ENCODE data around the gene CDH23. TPM values are rescaled to one million over a fixed set of nuclear protein-coding genes. Genes with fewer than 3 reads are reported as not detected.

The CDH23 gene
- total and polyA plus RNA-seq, 2 donors (not counting 1 experiment from before 2014, with no cell fraction given): 0.37 to 0.89 TPM

GRCh38 chr10:71444284-71445054 is 47.7 kb downstream of the CDH23 start:
- no peaks in the 10 kb centered on the region for H3K36me3 ChIP-seq (replicated peaks in 1 of 2; ENCODE audit: control extremely low read depth in 1 of 2, control insufficient read depth in 1 of 2, extremely low read depth in 1 of 2, insufficient read depth in 2 of 2, low read length in 1 of 2)
- Mint-ChIP-seq H3K4me3 (no peak overlapping the region), H3K27me3 (no peaks in the 10 kb centered on the region), H3K27ac (no peak overlapping the region), H3K9me3 (ENCODE audit: insufficient read depth) (no peaks in the 10 kb centered on the region), H3K4me1 (no peaks in the 10 kb centered on the region)
- no peaks in the 10 kb centered on the region for H3K27me3 ChIP-seq (replicated peaks in 1 of 4; ENCODE audit: control extremely low read depth in 1 of 4, control insufficient read depth in 3 of 4, insufficient read depth in 4 of 4, low read length in 3 of 4)
- DNase-seq: no peak
- no peak for TF ChIP-seq EZH2 (IDR thresholded peaks at IDR 0.05; ENCODE audit: borderline replicate concordance, insufficient read depth, low read depth, low read length, poor library complexity, severe bottlenecking)
- no peak for TF ChIP-seq CTCF (IDR thresholded peaks at IDR 0.05)
- 80% methylated on average over 4 of the region's 4 CpGs for WGBS (ENCODE audit: insufficient coverage)
- H3K79me2 ChIP-seq (ENCODE audit: control insufficient read depth, insufficient read depth, low read length): no peaks in the 10 kb centered on the region
- H3K9me3 ChIP-seq (ENCODE audit: control extremely low read depth in 1 of 3, control insufficient read depth in 2 of 3, insufficient read depth in 1 of 3, low read length in 2 of 3): no peaks in the 10 kb centered on the region
- intact Hi-C loops (cut with micrococcal nuclease): no loop called here
- POLR2A ChIA-PET: interaction anchor here (0.6 kb wide), 1 partner anchor 367 kb away, joined by 7 read pairs; no protein-coding TSS in a partner anchor
- no peak for ATAC-seq (ENCODE audit: low read depth)
- H3K4me3 ChIP-seq (ENCODE audit: control extremely low read depth in 1 of 5, extremely low read depth in 1 of 5, insufficient read depth in 1 of 5, low read depth in 2 of 5, low read length in 4 of 5): no peak overlapping the region
- H2AFZ ChIP-seq (ENCODE audit: insufficient read depth, low read depth, low read length, poor library complexity, severe bottlenecking): no peak overlapping the region
- no peaks in the 10 kb centered on the region for H3K4me1 ChIP-seq (ENCODE audit: control insufficient read depth in 2 of 2, insufficient read depth in 2 of 2, low read length in 2 of 2)
- H4K20me1 ChIP-seq (ENCODE audit: control insufficient read depth, insufficient read depth, low read length, poor library complexity, severe bottlenecking): no peaks in the 10 kb centered on the region
- CTCF ChIA-PET: no interaction called here
- no peak overlapping the region for H3K4me2 ChIP-seq (replicated peaks; ENCODE audit: low read depth, low read length, poor library complexity, severe bottlenecking)
- no peak overlapping the region for H3K9ac ChIP-seq (ENCODE audit: low read length)
- no peak overlapping the region for H3K27ac ChIP-seq (ENCODE audit: low read length in 2 of 2)

DNA sequence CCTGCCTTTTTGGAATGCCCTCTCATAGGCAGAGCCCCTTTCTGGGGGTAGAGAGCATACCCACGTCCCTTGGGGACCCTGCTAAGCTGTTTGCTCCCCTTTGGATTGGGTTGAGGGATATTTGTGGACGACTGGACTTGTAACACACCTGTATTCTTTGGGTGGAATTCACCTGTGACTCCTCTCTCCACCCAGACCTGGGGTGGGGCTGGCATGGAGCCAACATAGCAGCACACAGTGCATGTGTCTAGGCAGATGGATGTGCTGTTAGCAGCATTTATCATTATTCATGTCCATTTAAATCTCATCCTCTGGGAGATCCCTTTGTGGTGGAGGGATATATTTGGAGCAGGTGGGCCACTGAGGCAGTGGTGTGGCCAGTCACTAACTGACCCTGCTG is 51.0 kb downstream of the CDH23 start:
- ChIA-PET CTCF (no interaction called here), POLR2A (no interaction called here)
- Mint-ChIP-seq H3K27ac (no peak overlapping the region), H3K9me3 (ENCODE audit: insufficient read depth) (no peaks in the 10 kb centered on the region), H3K27me3 (no peaks in the 10 kb centered on the region), H3K4me3 (no peak overlapping the region), H3K4me1 (no peaks in the 10 kb centered on the region)
- Histone ChIP-seq H3K27me3 (replicated peaks in 1 of 4; ENCODE audit: control extremely low read depth in 1 of 4, control insufficient read depth in 3 of 4, insufficient read depth in 4 of 4, low read length in 3 of 4) (no peaks in the 10 kb centered on the region), H3K4me1 (ENCODE audit: control insufficient read depth in 2 of 2, insufficient read depth in 2 of 2, low read length in 2 of 2) (no peaks in the 10 kb centered on the region), H3K79me2 (ENCODE audit: control insufficient read depth, insufficient read depth, low read length) (no peaks in the 10 kb centered on the region), H3K36me3 (replicated peaks in 1 of 2; ENCODE audit: control extremely low read depth in 1 of 2, control insufficient read depth in 1 of 2, extremely low read depth in 1 of 2, insufficient read depth in 2 of 2, low read length in 1 of 2) (no peaks in the 10 kb centered on the region), H3K4me2 (replicated peaks; ENCODE audit: low read depth, low read length, poor library complexity, severe bottlenecking) (no peak overlapping the region), H2AFZ (ENCODE audit: insufficient read depth, low read depth, low read length, poor library complexity, severe bottlenecking) (no peak overlapping the region), H3K9me3 (ENCODE audit: control extremely low read depth in 1 of 3, control insufficient read depth in 2 of 3, insufficient read depth in 1 of 3, low read length in 2 of 3) (no peaks in the 10 kb centered on the region), H3K4me3 (ENCODE audit: control extremely low read depth in 1 of 5, extremely low read depth in 1 of 5, insufficient read depth in 1 of 5, low read depth in 2 of 5, low read length in 4 of 5) (no peak overlapping the region), H4K20me1 (ENCODE audit: control insufficient read depth, insufficient read depth, low read length, poor library complexity, severe bottlenecking) (no peaks in the 10 kb centered on the region), H3K27ac (ENCODE audit: low read length in 2 of 2) (no peak overlapping the region), H3K9ac (ENCODE audit: low read length) (no peak overlapping the region)
- 60% methylated on average over 1 of the region's 2 CpGs for WGBS (ENCODE audit: insufficient coverage)
- intact Hi-C loops (cut with micrococcal nuclease): no loop called here
- ATAC-seq (ENCODE audit: low read depth): no peak
- no peak for TF ChIP-seq EZH2 (IDR thresholded peaks at IDR 0.05; ENCODE audit: borderline replicate concordance, insufficient read depth, low read depth, low read length, poor library complexity, severe bottlenecking)
- TF ChIP-seq CTCF (IDR thresholded peaks at IDR 0.05): no peak
- DNase-seq: no peak
